Endodermal cell (in vitro differentiated cells): ENCODE measurements around the gene ZBTB20. TPM values are rescaled to one million over a fixed set of nuclear protein-coding genes. Genes with fewer than 3 reads are reported as not detected.

ENCODE experiments used
- DNase-seq: peaks from one replicate; pipeline ENCODE4 v3.0.0-alpha.2; 2017
- H3K27ac ChIP-seq: 2 replicates; pipeline ENCODE4 v1.5.1; 2013; ENCODE audit warnings: mild to moderate bottlenecking, low read depth, low read length, moderate library complexity
- H3K27me3 ChIP-seq: 2 replicates; pipeline ENCODE4 v1.6.1; 2013; ENCODE audit warnings: mild to moderate bottlenecking, low read length, moderate library complexity; ENCODE audit not compliant: insufficient read depth, control insufficient read depth, poor library complexity, severe bottlenecking
- H3K36me3 ChIP-seq: 2 replicates; pipeline ENCODE4 v1.7.0; 2013; ENCODE audit warnings: mild to moderate bottlenecking, low read length, moderate library complexity; ENCODE audit not compliant: control insufficient read depth, insufficient read depth
- H3K4me1 ChIP-seq: one replicate; pipeline ENCODE4 v1.7.0; 2013; ENCODE audit warnings: low read length; ENCODE audit not compliant: control insufficient read depth, insufficient read depth
- H3K4me3 ChIP-seq: 2 replicates; pipeline ENCODE4 v1.5.1; 2013; ENCODE audit warnings: mild to moderate bottlenecking, low read length, moderate library complexity
- H3K9ac ChIP-seq: 2 replicates; pipeline ENCODE4 v1.6.1; 2013; ENCODE audit warnings: mild to moderate bottlenecking, low read length, moderate library complexity; ENCODE audit not compliant: poor library complexity, severe bottlenecking; ENCODE audit errors: extremely low read depth
- H3K9me3 ChIP-seq: 2 replicates; pipeline ENCODE4 v1.6.1; 2013; ENCODE audit warnings: mild to moderate bottlenecking, low read length, moderate library complexity; ENCODE audit not compliant: control insufficient read depth
- H3K27ac Mint-ChIP-seq: 2 replicates; pipeline ENCODE4 v1.8.0; 2020; ENCODE audit warnings: mixed read lengths
- H3K27me3 Mint-ChIP-seq: 2 replicates; pipeline ENCODE4 v1.8.0; 2021; ENCODE audit warnings: mild to moderate bottlenecking, mixed read lengths; ENCODE audit not compliant: insufficient read depth
- H3K36me3 Mint-ChIP-seq: 2 replicates; pipeline ENCODE4 v1.8.0; 2020; ENCODE audit warnings: low read depth, mixed read lengths
- H3K4me1 Mint-ChIP-seq: 2 replicates; pipeline ENCODE4 v1.8.0; 2020; ENCODE audit warnings: mixed read lengths
- H3K4me3 Mint-ChIP-seq: 2 replicates; pipeline ENCODE4 v1.8.0; 2020; ENCODE audit warnings: mild to moderate bottlenecking, moderate library complexity, mixed read lengths
- H3K9me3 Mint-ChIP-seq: 2 replicates; pipeline ENCODE4 v1.8.0; 2020; ENCODE audit warnings: mild to moderate bottlenecking, mixed read lengths
- CTCF ChIP-seq: fragments of 200-600 bp; sonication (generic); conservative IDR thresholded peaks from 2 replicates; pipeline ENCODE4 v1.5.0; 2021; ENCODE audit warnings: antibody characterized with exemption, mild to moderate bottlenecking
- WGBS, 2 experiments: methylation state at CpG; one replicate each; pipeline versions ENCODE4 v1.1.5 to v1.1.7; 2013; ENCODE audit warnings: missing lambda C conversion rate in 2 of 2, mixed read lengths in 1 of 2; ENCODE audit not compliant: insufficient coverage in 1 of 2, insufficient read length in 1 of 2; 5-methylcytosine and 5-hydroxymethylcytosine counted together
- total RNA-seq, 2 donors: library from RNA; stranded (reverse); fragmentation: NEBNext Ultra II Directional in 1 of 2; extraction: Animal tissue kit (Norgen Biotek cat#: 25700) in 1 of 2; gene quantifications; 2 replicates in 1 of 2; 3 replicates in 1 of 2; pipeline ENCODE4 v1.2.1, GENCODE V29; 2021

The ZBTB20 gene
- total RNA-seq, 2 donors from 2014 or later, result 1.6 to 2.9 TPM

GRCh38 chr3:114632757-114633424 lies 514.2 kb downstream of the ZBTB20 start:
- no peaks in the 10 kb centered on the region for H3K27me3 Mint-ChIP-seq
- no peak overlapping the region for H3K27ac ChIP-seq
- no peaks in the 10 kb centered on the region for H3K27me3 ChIP-seq
- no peak for DNase-seq
- no peak overlapping the region for H3K9ac ChIP-seq
- H3K9me3 Mint-ChIP-seq, result peaks cover 9% of the 10 kb centered on the region
- TF ChIP-seq CTCF, result no peak
- H3K27ac Mint-ChIP-seq, result no peak overlapping the region
- WGBS, 2 experiments, result 98% methylated on average over 1 of the region's 1 CpG; no CpG with 5 or more reads in 1 of the 2 experiments
- H3K4me1 ChIP-seq, result no peaks in the 10 kb centered on the region
- H3K36me3 ChIP-seq, result no peaks in the 10 kb centered on the region
- peaks cover 4% of the 10 kb centered on the region for H3K9me3 ChIP-seq
- no peaks in the 10 kb centered on the region for H3K4me1 Mint-ChIP-seq
- no peak overlapping the region for H3K4me3 ChIP-seq
- H3K4me3 Mint-ChIP-seq, result no peak overlapping the region
- H3K36me3 Mint-ChIP-seq, result no peaks in the 10 kb centered on the region

- no peak overlapping the region for H3K27ac Mint-ChIP-seq
- Histone ChIP-seq H3K27ac (no peak overlapping the region), H3K4me3 (no peak overlapping the region), H3K36me3 (no peaks in the 10 kb centered on the region), H3K4me1 (no peaks in the 10 kb centered on the region), H3K9ac (no peak overlapping the region), H3K9me3 (no peaks in the 10 kb centered on the region), H3K27me3 (no peaks in the 10 kb centered on the region)
- H3K4me3 Mint-ChIP-seq, result no peak overlapping the region
- no peaks in the 10 kb centered on the region for H3K9me3 Mint-ChIP-seq
- H3K27me3 Mint-ChIP-seq, result no peaks in the 10 kb centered on the region
- H3K36me3 Mint-ChIP-seq, result no peaks in the 10 kb centered on the region
- no peaks in the 10 kb centered on the region for H3K4me1 Mint-ChIP-seq
- WGBS, 2 experiments, result 98 to 100% methylated on average over 2 to 4 of the region's 4 CpGs
- no peak for DNase-seq
- no peak for TF ChIP-seq CTCF
Observed at GRCh38 chr3:114627770-114628169, 519.3 kb downstream of the ZBTB20 start.

- H3K27ac Mint-ChIP-seq, result no peak overlapping the region
- H3K27ac ChIP-seq, result no peak overlapping the region
- no peaks in the 10 kb centered on the region for H3K9me3 Mint-ChIP-seq
- H3K27me3 ChIP-seq, result no peaks in the 10 kb centered on the region
- H3K4me1 ChIP-seq, result no peaks in the 10 kb centered on the region
- H3K27me3 Mint-ChIP-seq, result no peaks in the 10 kb centered on the region
- no peaks in the 10 kb centered on the region for H3K4me1 Mint-ChIP-seq
- DNase-seq, result no peak
- no peak overlapping the region for H3K4me3 Mint-ChIP-seq
- no peak for TF ChIP-seq CTCF
- H3K36me3 ChIP-seq, result no peaks in the 10 kb centered on the region
- H3K9me3 ChIP-seq, result no peaks in the 10 kb centered on the region
- no peak overlapping the region for H3K4me3 ChIP-seq
- H3K9ac ChIP-seq, result no peak overlapping the region
- no peaks in the 10 kb centered on the region for H3K36me3 Mint-ChIP-seq
- WGBS, 2 experiments, result 90 to 96% methylated on average over 3 to 4 of the region's 4 CpGs
Observed at GRCh38 chr3:114626751-114627150, 520.3 kb downstream of the ZBTB20 start.
